ENCODE results near the gene TRIM54.

- TF ChIP-seq CTCF (IDR thresholded peaks at IDR 0.05) = peak; percentile 33 to 73 (median 45)
- TF ChIP-seq POLR2A (IDR thresholded peaks at IDR 0.05) = no peak
Measured at GRCh38 chr2:27249891-27250651, 32.2 kb upstream of the TRIM54 start.
